ENCODE measurements around the gene ZFP62. TPM values are rescaled to one million over a fixed set of nuclear protein-coding genes. Genes with fewer than 3 reads are reported as not detected.
A peak's percentile ranks its signal among the peaks of the same experiment; 100 is the strongest.

Gene ZFP62
- total RNA-seq, 1 experiment from 2014 or later, result 17.1 TPM

GRCh38 chr5:180868960-180869359, 7.9 kb upstream of the ZFP62 start:
- peak; percentile 79 for DNase-seq (ENCODE audit: low read depth)

GRCh38 chr5:180866985-180867384, 5.9 kb upstream of the ZFP62 start:
- DNase-seq (ENCODE audit: low read depth), result no peak

DNA sequence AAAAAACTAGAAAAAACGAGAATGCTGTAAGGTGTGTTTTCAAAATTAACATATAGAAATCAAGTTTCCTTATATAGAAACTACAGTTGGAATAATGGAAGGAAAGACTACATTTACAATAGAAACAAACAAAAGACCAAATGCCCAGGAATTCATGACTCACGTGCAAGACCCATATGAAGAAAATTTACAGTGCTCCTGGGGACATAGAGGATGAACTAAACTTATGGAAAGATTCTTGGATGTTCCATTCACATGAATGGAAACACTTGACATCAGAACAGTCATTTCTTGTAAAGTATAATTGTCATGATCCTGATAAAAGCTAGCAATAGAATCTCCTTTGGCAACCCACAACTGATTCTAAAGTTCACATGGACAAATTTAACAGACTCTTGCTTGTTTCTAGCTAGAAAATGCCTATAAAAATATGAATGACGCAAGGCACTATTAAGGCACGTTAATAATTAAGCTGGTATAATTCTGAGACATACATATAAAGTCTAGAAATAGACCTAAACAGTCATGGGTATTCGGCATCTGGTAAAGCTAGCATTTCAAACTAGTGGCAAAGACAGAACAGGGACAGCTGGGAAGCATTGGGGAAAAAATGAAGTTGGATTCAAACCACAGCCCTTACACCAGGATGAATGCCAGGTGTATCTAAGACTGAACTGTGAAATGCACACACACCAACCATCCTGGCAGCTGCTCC, 5.1 kb upstream of the ZFP62 start:
- no peak for DNase-seq (ENCODE audit: low read depth)

DNA sequence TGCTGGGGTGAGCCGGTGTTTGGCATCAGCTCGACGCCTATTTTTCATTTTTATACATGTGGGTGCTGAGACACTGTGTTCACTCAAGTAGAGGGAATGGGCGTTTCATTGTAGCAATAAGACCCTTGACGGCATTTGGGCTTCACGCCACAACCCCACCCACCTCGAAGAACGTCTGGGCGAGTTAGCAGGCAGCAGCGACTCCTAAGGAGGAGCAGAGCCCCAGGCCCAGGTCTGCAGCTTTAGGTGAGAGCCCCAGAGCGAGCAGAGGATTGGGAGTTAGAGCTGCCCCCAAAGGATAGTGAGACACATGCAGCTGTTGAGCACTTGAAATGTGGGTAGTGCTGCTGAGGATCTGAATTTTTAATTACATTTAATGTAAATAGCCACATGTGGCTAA, 1.6 kb upstream of the ZFP62 start:
- no peak for DNase-seq (ENCODE audit: low read depth)

- peak; percentile 62 for DNase-seq (ENCODE audit: low read depth)
These were observed 696 bp downstream of the ZFP62 start for GRCh38 chr5:180860273-180860886.

- DNase-seq (ENCODE audit: low read depth), result no peak
These were observed 2.5 kb downstream of the ZFP62 start for GRCh38 chr5:180858586-180858985.

GRCh38 chr5:180853848-180854176, 7.3 kb downstream of the ZFP62 start:
- DNase-seq (ENCODE audit: low read depth), result no peak

- DNase-seq (ENCODE audit: low read depth), result no peak
These were observed 7.8 kb downstream of the ZFP62 start for GRCh38 chr5:180853121-180853847.

DNA sequence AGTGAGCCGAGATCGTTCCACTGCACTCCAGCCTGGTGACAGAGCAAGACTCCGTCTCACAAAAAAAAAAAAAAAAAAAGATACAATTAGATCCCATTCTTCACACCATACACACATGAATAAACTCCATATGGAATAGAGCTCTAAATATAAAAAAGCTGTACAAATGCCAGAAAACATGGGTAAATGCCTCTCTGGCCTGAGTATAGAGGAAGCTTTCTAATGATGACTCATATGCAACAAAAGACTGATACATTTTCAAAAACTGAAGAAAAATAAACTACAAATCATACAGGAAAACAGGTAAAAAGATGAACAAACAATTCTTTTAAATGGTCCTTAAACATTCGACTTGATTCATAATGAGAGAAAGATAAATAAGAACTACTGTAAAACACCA, 8.6 kb downstream of the ZFP62 start:
- DNase-seq (ENCODE audit: low read depth), result no peak

DNA sequence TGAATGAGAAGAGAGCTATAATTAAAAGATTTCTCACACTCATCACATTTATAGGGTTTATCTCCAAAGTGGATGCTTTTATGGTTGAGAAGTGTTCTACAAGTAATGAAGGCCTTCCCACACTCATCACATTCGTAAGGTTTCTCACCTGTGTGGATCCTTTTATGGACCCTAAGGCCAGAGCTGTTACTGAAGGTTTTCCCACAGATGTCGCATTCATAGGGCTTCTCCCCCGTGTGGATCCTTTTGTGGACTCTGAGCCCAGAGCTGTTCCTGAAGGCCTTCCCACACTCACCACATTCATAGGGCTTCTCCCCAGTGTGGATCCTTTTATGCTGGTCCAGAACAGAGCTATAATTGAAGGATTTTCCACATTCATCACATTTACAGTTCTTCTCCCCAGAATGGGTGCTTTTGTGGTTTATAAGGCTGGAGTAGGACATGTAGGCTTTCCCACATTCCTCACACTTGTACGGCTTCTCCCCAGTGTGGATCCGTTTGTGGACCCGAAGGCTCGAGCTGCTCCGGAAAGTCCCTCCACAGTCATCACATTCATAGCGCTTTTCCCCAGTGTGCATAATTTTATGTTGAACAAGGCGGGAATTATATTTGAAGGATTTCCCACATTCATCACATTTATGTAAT, 10.5 kb downstream of the ZFP62 start:
- no peak for DNase-seq (ENCODE audit: low read depth)

- DNase-seq (ENCODE audit: low read depth), result no peak
These were observed 11.2 kb downstream of the ZFP62 start for GRCh38 chr5:180849827-180850226.

GRCh38 chr5:180848878-180849277, 12.2 kb downstream of the ZFP62 start:
- DNase-seq (ENCODE audit: low read depth), result no peak

- DNase-seq (ENCODE audit: low read depth), result no peak
These were observed 12.8 kb downstream of the ZFP62 start for GRCh38 chr5:180848265-180848664.

DNA sequence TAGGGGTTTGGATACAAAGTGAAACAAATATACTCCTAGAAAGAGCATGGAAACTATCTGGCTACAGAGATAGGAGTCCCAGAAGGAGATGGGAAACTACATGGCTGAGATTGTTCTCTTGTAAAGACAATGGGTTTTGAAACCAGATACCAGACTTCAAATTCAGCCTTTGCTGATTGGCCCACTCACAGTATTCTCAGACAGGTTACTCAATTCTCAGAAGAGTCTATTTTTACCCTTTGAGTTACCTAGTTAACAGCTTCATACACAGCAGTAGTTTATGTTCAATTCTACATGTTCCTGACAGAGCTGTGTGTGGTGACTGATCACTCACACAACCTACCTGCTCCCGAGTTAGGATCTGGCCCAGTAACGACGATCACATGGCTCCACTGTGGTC, 14.1 kb downstream of the ZFP62 start:
- no peak for DNase-seq (ENCODE audit: low read depth)

GRCh38 chr5:180844858-180845257, 16.2 kb downstream of the ZFP62 start:
- no peak for DNase-seq (ENCODE audit: low read depth)

DNA sequence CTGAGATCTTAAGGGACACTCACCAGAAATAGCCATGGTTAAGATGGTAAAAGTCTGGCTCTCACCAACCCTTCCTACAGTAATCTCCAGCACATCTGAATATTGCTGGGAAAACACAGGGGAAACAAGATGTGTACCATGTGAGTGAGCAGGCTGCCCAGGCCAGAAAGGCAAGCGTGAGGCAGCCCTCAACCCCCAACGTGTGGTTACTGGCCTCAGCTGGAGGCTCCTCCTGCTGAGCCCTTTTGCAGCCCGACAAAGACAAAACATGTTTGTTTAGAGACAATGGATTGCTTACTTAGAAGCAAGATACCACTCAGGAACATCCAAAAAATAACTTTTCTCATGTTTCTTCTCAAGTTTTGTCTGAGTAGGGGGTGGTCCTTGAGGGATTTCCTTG, 16.6 kb downstream of the ZFP62 start:
- DNase-seq (ENCODE audit: low read depth), result no peak

DNA sequence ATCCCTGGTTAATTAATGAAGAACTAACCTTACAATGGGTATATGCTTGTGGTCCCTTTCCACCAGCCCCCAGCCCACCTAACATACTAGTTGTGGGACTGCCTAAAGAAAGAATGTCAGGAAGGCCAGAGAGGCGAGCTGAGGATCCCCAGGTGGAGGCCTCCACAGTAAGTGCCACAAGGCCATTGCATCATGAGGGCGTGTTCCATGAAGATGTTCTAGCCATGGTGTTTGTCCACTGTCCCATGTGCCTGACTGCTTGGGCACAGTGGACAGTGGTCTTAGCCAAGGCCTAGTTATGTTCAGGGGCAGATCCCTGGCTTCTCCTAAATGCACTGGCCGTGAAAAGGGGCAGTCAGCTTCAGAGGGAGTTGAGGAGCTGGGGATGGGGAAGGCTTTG, 21.1 kb downstream of the ZFP62 start:
- no peak for DNase-seq (ENCODE audit: low read depth)

DNA sequence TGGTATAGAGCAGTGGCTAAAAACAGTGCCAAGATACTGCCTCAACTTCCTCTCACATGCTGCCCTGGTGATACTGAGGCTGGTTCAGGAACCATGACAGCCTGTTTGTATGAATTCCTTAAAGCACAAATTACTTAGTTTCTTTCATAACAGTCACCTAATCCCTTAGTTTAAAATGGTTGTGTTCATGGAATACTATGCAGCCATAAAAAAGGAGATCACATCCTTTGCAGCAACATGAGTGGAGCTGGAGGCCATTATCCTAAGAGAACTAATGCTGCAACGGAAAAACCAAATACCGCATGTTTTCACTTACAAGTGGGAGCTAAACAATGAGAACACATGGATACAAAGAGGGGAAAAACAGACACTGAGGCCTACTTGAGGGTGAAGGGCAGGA, 21.8 kb downstream of the ZFP62 start:
- DNase-seq (ENCODE audit: low read depth), result no peak

DNA sequence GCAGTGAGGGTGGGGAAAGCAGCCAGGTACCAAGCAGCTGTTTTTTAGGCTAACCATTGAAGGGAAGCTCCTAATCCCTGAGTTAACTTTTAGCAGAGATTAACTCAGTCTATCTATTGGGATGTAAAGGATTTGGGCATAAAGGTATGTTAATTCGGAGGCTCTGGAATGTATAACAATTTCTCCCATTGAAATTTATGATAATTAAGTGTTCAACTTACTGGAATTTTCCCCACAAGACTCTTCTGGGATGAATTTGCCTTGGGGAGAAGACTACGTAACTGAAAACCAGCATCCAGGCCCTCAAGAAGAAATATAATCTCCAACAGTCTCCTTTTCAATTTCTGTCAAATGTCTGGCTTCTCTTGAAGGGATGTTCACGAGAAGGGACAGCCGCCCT, 23.6 kb downstream of the ZFP62 start:
- no peak for DNase-seq (ENCODE audit: low read depth)

DNA sequence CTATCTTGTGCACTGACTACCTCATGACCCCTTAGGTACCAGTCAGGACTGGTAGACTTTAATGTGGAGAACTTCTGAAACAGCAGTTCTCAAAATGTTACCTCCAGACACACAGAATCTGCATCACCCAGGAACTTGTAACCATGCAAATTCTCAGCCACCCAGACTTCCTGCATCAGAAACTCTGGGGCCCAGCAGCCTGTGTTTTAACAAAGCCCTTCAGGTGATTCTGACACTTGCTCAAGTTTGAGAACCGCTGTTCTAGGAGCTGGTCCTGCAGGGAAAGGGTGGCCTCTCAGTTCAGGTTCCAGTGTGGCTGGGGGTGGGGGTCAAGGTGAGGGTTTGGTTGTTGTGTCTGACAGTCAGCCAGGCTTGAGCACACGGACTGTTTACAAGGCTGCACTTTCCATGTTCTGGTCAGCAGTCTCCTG, 28.4 kb downstream of the ZFP62 start:
- no peak for DNase-seq (ENCODE audit: low read depth)

GRCh38 chr5:180831139-180832093, 29.7 kb downstream of the ZFP62 start:
- peak; percentile 81 for DNase-seq (ENCODE audit: low read depth)
